H1 (cell line): ENCODE results near the gene ZBTB34. TPM values are rescaled to one million over a fixed set of nuclear protein-coding genes. Genes with fewer than 3 reads are reported as not detected.

Source experiments
- CREB1 ChIP-seq: IDR thresholded peaks from 2 replicates; pipeline ENCODE4 v1.6.1; 2012; ENCODE audit warnings: inconsistent platforms
- E2F6 ChIP-seq: IDR thresholded peaks from 2 replicates; pipeline ENCODE4 v1.6.1; 2012; ENCODE audit warnings: inconsistent platforms
- GABPA ChIP-seq: IDR thresholded peaks from 2 replicates; pipeline ENCODE4 v1.6.1; 2011; ENCODE audit warnings: mild to moderate bottlenecking, low read length, moderate library complexity, borderline replicate concordance; ENCODE audit not compliant: insufficient read depth
- HDAC2 ChIP-seq, 2 experiments: fragments of 300-600 bp in 1 of 2; sonication (generic) in 1 of 2; IDR thresholded peaks; 2 replicates each; pipeline ENCODE4 v1.6.1; 2011 to 2012; ENCODE audit warnings: low read depth in 2 of 2, low read length in 2 of 2, mild to moderate bottlenecking in 2 of 2, moderate library complexity in 2 of 2, borderline replicate concordance in 1 of 2, inconsistent platforms in 1 of 2
- HDAC6 ChIP-seq: IDR thresholded peaks from one replicate; pipeline ENCODE4 v1.7.1; 2012; ENCODE audit warnings: low read depth, mild to moderate bottlenecking, inconsistent platforms, low read length, moderate library complexity
- JUND ChIP-seq: IDR thresholded peaks from 2 replicates; pipeline ENCODE4 v1.6.1; 2011; ENCODE audit warnings: mild to moderate bottlenecking, improper control_type of control experiment, low read length
- SAP30 ChIP-seq: fragments of 300-600 bp; sonication (generic); IDR thresholded peaks from 2 replicates; pipeline ENCODE4 v1.7.1; 2012; ENCODE audit warnings: low read length, moderate library complexity, mild to moderate bottlenecking, inconsistent platforms; ENCODE audit not compliant: insufficient read depth, insufficient replicate concordance
- SIN3A ChIP-seq, 2 experiments: IDR thresholded peaks in 1 of 2; conservative IDR thresholded peaks in 1 of 2; 2 replicates each; pipeline ENCODE4 v1.6.1; 2011 to 2012; ENCODE audit warnings: low read length in 2 of 2, improper control_type of control experiment in 1 of 2, low read depth in 1 of 2, mild to moderate bottlenecking in 1 of 2
- TBP ChIP-seq: IDR thresholded peaks from 2 replicates; pipeline ENCODE4 v1.6.1; 2011; ENCODE audit warnings: low read depth, low read length, improper control_type of control experiment
- polyA plus RNA-seq, 7 experiments: library from polyadenylated mRNA; depleted of rRNA in 3 of 7; stranded (reverse) in 5 of 7; unstranded in 2 of 7; fragments of >200 nt in 5 of 7; fragments of 200-250 nt in 2 of 7; gene quantifications; 1 replicate in 5 of 7; 2 replicates in 1 of 7; 4 replicates in 1 of 7; pipeline versions ENCODE4 v1.2.1 to v1.2.3, GENCODE V29; 2011 to 2013; ENCODE audit warnings: missing spikeins in 2 of 7, mixed read lengths in 2 of 7
- total RNA-seq: library from RNA; stranded (reverse); fragmentation: NEBNext Ultra II Directional; extraction: Animal tissue kit (Norgen Biotek cat#: 25700); gene quantifications from 2 replicates; pipeline ENCODE4 v1.2.1, GENCODE V29; 2021

ZBTB34 gene
- total and polyA plus RNA-seq, 2 of the 8 experiments (the other 6 are each of a cell fraction or from before 2014, with no cell fraction given): 8.2 to 15.9 TPM

GRCh38 chr9:126830827-126831226 is 29.6 kb upstream of the ZBTB34 start (continued):
- TF ChIP-seq TBP (no peak), CREB1 (no peak), E2F6 (no peak), HDAC2 (IDR thresholded peaks at IDR 0.05; ENCODE audit: borderline replicate concordance in 1 of 2, low read depth in 2 of 2, low read length in 2 of 2) (no peak), JUND (no peak), SAP30 (no peak), SIN3A (conservative IDR thresholded peaks at IDR 0.05 in 1 of 2, IDR thresholded peaks at IDR 0.05 in 1 of 2; ENCODE audit: low read depth in 1 of 2, low read length in 2 of 2) (no peak), HDAC6 (no peak), GABPA (no peak)
- TF ChIP-seq, all 59 proteins: peak for 0
